CD4-positive, alpha-beta memory T cell (primary cell): ENCODE results near the gene SGSM2. TPM values are rescaled to one million over a fixed set of nuclear protein-coding genes. Genes with fewer than 3 reads are reported as not detected.

ENCODE experiments used
- CTCF ChIA-PET: fragments of 350-600 bp; sonication (Branson Sonifier 250); formaldehyde crosslinking; loops from one replicate; lab custom pipeline; 2021; ENCODE audit warnings: inconsistent platforms; ENCODE audit not compliant: partially characterized antibody; lab: Charles Lee
- POLR2A ChIA-PET: fragments of 350-600 bp; sonication (Branson Sonifier 250); formaldehyde crosslinking; loops from one replicate; lab custom pipeline; 2021; ENCODE audit not compliant: partially characterized antibody; lab: Charles Lee
- DNase-seq, 5 donors: peaks; one replicate each; pipeline versions ENCODE4 v3.0.0 to v3.0.0-alpha.2; 2020 to 2022; ENCODE audit warnings: mixed read lengths in 1 of 5
- H3K27ac ChIP-seq: one replicate; pipeline ENCODE4 v1.7.0; 2013; ENCODE audit warnings: low read depth, low read length
- H3K27me3 ChIP-seq: 2 replicates; pipeline ENCODE4 v1.7.0; 2013; ENCODE audit warnings: mild to moderate bottlenecking, low read length, moderate library complexity; ENCODE audit not compliant: insufficient read depth
- H3K36me3 ChIP-seq: 2 replicates; pipeline ENCODE4 v1.7.0; 2013; ENCODE audit warnings: mild to moderate bottlenecking, low read length, moderate library complexity; ENCODE audit not compliant: insufficient read depth
- H3K4me1 ChIP-seq: 2 replicates; pipeline ENCODE4 v1.7.0; 2013; ENCODE audit warnings: mild to moderate bottlenecking, low read length, moderate library complexity; ENCODE audit not compliant: insufficient read depth
- H3K4me3 ChIP-seq, 2 donors: one replicate each; pipeline ENCODE4 v1.7.0; 2013; ENCODE audit warnings: low read length in 2 of 2, mild to moderate bottlenecking in 1 of 2
- H3K9me3 ChIP-seq, 2 donors: one replicate each; pipeline ENCODE4 v1.7.0; 2013; ENCODE audit warnings: low read length in 2 of 2, control low read depth in 1 of 2; ENCODE audit not compliant: control insufficient read depth in 1 of 2
- H3K27ac Mint-ChIP-seq, 7 donors: one replicate each; pipeline ENCODE4 v1.8.0; 2020 to 2021; ENCODE audit warnings: mixed read lengths in 7 of 7, mild to moderate bottlenecking in 6 of 7, inconsistent platforms in 3 of 7, moderate library complexity in 3 of 7
- H3K27me3 Mint-ChIP-seq, 2 donors: one replicate each; pipeline ENCODE4 v1.8.0; 2020 to 2021; ENCODE audit warnings: mixed read lengths in 2 of 2
- H3K36me3 Mint-ChIP-seq, 2 donors: one replicate each; pipeline ENCODE4 v1.8.0; 2020 to 2021; ENCODE audit warnings: mixed read lengths in 2 of 2, inconsistent platforms in 1 of 2, mild to moderate bottlenecking in 1 of 2
- H3K4me1 Mint-ChIP-seq, 4 donors: one replicate each; pipeline ENCODE4 v1.8.0; 2020 to 2021; ENCODE audit warnings: mixed read lengths in 4 of 4, mild to moderate bottlenecking in 1 of 4
- H3K4me3 Mint-ChIP-seq, 8 donors: one replicate each; pipeline ENCODE4 v1.8.0; 2020 to 2021; ENCODE audit warnings: mixed read lengths in 8 of 8, mild to moderate bottlenecking in 7 of 8, moderate library complexity in 6 of 8, inconsistent platforms in 3 of 8
- H3K9me3 Mint-ChIP-seq, 8 donors: one replicate each; pipeline ENCODE4 v1.8.0; 2020 to 2021; ENCODE audit warnings: mixed read lengths in 8 of 8, mild to moderate bottlenecking in 5 of 8, inconsistent platforms in 3 of 8, moderate library complexity in 1 of 8
- intact Hi-C: fragments of 100-400 bp; cut with micrococcal nuclease; formaldehyde crosslinking; loops from one replicate; pipeline ENCODE4 v1.15.1; 2023
- polyA plus RNA-seq, 2 donors: library from polyadenylated mRNA; unstranded; fragments of 300-500 nt; fragmentation: Illumina TruSeq; gene quantifications; one replicate each; pipeline ENCODE4 v1.2.3, GENCODE V29; 2021
- total RNA-seq, 2 experiments: library from RNA; stranded (reverse); gene quantifications; one replicate each; pipeline ENCODE4 v1.2.3, GENCODE V29; 2021

The SGSM2 gene
- total and polyA plus RNA-seq, 4 experiments from 2014 or later, result 6.2 to 137 (median 74.2) TPM

- ChIA-PET CTCF (interaction anchor here (5.0 kb wide), 1 partner anchor 21 kb away, joined by 28 read pairs; no protein-coding TSS in a partner anchor), POLR2A (interaction anchor here (5.1 kb wide), 1 partner anchor 12 kb away, joined by 42 read pairs; no protein-coding TSS in a partner anchor)
- peak overlapping the region in 5 of 8 donors; percentile 13 to 82 (median 41) for H3K4me3 Mint-ChIP-seq
- Histone ChIP-seq H3K9me3 (no peaks in the 10 kb centered on the region), H3K27ac (peak overlapping the region; percentile 58), H3K4me1 (peaks cover 79% of the 10 kb centered on the region), H3K27me3 (no peaks in the 10 kb centered on the region), H3K36me3 (no peaks in the 10 kb centered on the region), H3K4me3 (no peak overlapping the region)
- peaks cover 0 to 16% of the 10 kb centered on the region in 2 donors for H3K36me3 Mint-ChIP-seq
- intact Hi-C loops, result no loop called here
- H3K4me1 Mint-ChIP-seq, result peaks cover 34 to 78% (median 59%) of the 10 kb centered on the region in 4 donors
- H3K27me3 Mint-ChIP-seq, result peaks cover 0 to 1% of the 10 kb centered on the region in 2 donors
- DNase-seq, result peak in 1 of 5 donors; percentile 38
- H3K27ac Mint-ChIP-seq, result peak overlapping the region in 6 of 7 donors; percentile 78 to 95 (median 92)
- peaks cover 0 to 5% (median 0%) of the 10 kb centered on the region in 8 donors for H3K9me3 Mint-ChIP-seq
These were observed 57.5 kb downstream of the SGSM2 start for GRCh38 chr17:2394775-2395201.

- peaks cover 34 to 81% (median 53%) of the 10 kb centered on the region in 4 donors for H3K4me1 Mint-ChIP-seq
- peak in 1 of 5 donors; percentile 35 for DNase-seq
- no peak overlapping the region for H3K27ac ChIP-seq
These were observed 58.2 kb downstream of the SGSM2 start for GRCh38 chr17:2395258-2396181.

GRCh38 chr17:2396192-2396567 lies 58.9 kb downstream of the SGSM2 start:
- H3K27me3 ChIP-seq, result no peaks in the 10 kb centered on the region
- Mint-ChIP-seq H3K27ac (peak overlapping the region; percentile 1 to 100 (median 86)), H3K27me3 (peaks cover 0 to 3% of the 10 kb centered on the region in 2 donors), H3K36me3 (peaks cover 0 to 22% of the 10 kb centered on the region in 2 donors), H3K9me3 (peaks cover 0 to 9% (median 0%) of the 10 kb centered on the region in 8 donors), H3K4me3 (peak overlapping the region in 7 of 8 donors; percentile 38 to 84 (median 72)), H3K4me1 (peaks cover 34 to 78% (median 48%) of the 10 kb centered on the region in 4 donors)
- no peaks in the 10 kb centered on the region for H3K36me3 ChIP-seq
- intact Hi-C loops, result no loop called here
- no peaks in the 10 kb centered on the region for H3K9me3 ChIP-seq
- H3K4me3 ChIP-seq, result no peak overlapping the region
- H3K4me1 ChIP-seq, result peaks cover 65% of the 10 kb centered on the region
- POLR2A ChIA-PET, result no interaction called here
- peak in 1 of 5 donors; percentile 7 for DNase-seq
- H3K27ac ChIP-seq, result peak overlapping the region; percentile 51
- CTCF ChIA-PET, result interaction anchor here (1.3 kb wide), 2 partner anchors 14 to 20 kb away, joined by 3 to 4 read pairs; no protein-coding TSS in a partner anchor

More at GRCh38 chr17:2395258-2396181, 58.2 kb downstream of the SGSM2 start:
- H3K9me3 Mint-ChIP-seq, result peaks cover 0 to 9% (median 0%) of the 10 kb centered on the region in 8 donors
- H3K4me3 Mint-ChIP-seq, result peak overlapping the region in 7 of 8 donors; percentile 38 to 84 (median 72)
- no peaks in the 10 kb centered on the region for H3K9me3 ChIP-seq
- no peak overlapping the region for H3K4me3 ChIP-seq
- ChIA-PET POLR2A (interaction anchor here (5.1 kb wide), 1 partner anchor 13 kb away, joined by 42 read pairs; no protein-coding TSS in a partner anchor), CTCF (interaction anchor here (1.3 kb wide), 1 partner anchor 13 kb away, joined by 4 read pairs; no protein-coding TSS in a partner anchor)
- intact Hi-C loops, result no loop called here
- H3K36me3 Mint-ChIP-seq, result peaks cover 0 to 20% of the 10 kb centered on the region in 2 donors
- peaks cover 72% of the 10 kb centered on the region for H3K4me1 ChIP-seq
- H3K36me3 ChIP-seq, result no peaks in the 10 kb centered on the region
- H3K27me3 Mint-ChIP-seq, result peaks cover 0 to 3% of the 10 kb centered on the region in 2 donors
- H3K27me3 ChIP-seq, result no peaks in the 10 kb centered on the region
- peak overlapping the region; percentile 1 to 100 (median 86) for H3K27ac Mint-ChIP-seq

GRCh38 chr17:2396568-2397246 lies 59.4 kb downstream of the SGSM2 start:
- Histone ChIP-seq H3K4me1 (peaks cover 60% of the 10 kb centered on the region), H3K27me3 (no peaks in the 10 kb centered on the region), H3K27ac (peak overlapping the region; percentile 51), H3K9me3 (no peaks in the 10 kb centered on the region), H3K36me3 (no peaks in the 10 kb centered on the region), H3K4me3 (no peak overlapping the region)
- Mint-ChIP-seq H3K4me1 (peaks cover 31 to 78% (median 45%) of the 10 kb centered on the region in 4 donors), H3K36me3 (peaks cover 0 to 25% of the 10 kb centered on the region in 2 donors), H3K4me3 (peak overlapping the region in 6 of 8 donors; percentile 65 to 100 (median 68)), H3K9me3 (peaks cover 0 to 9% (median 0%) of the 10 kb centered on the region in 8 donors), H3K27ac (peak overlapping the region; percentile 79 to 100 (median 86)), H3K27me3 (peaks cover 0 to 8% of the 10 kb centered on the region in 2 donors)
- intact Hi-C loops, result no loop called here
- peak in 3 of 5 donors; percentile 30 to 54 (median 37) for DNase-seq
- CTCF ChIA-PET, result interaction anchor here (1.3 kb wide), 2 partner anchors 14 to 20 kb away, joined by 3 to 4 read pairs; no protein-coding TSS in a partner anchor
- POLR2A ChIA-PET, result no interaction called here

- H3K27ac Mint-ChIP-seq, result peak overlapping the region; percentile 78 to 100 (median 86)
- CTCF ChIA-PET, result interaction anchor here (0.6 to 1.3 kb wide), 4 partner anchors 10 to 19 kb away, joined by 3 read pairs; no protein-coding TSS in a partner anchor
- H3K4me1 Mint-ChIP-seq, result peaks cover 24 to 75% (median 43%) of the 10 kb centered on the region in 4 donors
- POLR2A ChIA-PET, result interaction anchor here (7.2 kb wide), 1 partner anchor 15 kb away, joined by 48 read pairs; no protein-coding TSS in a partner anchor
- H3K36me3 ChIP-seq, result no peaks in the 10 kb centered on the region
- H3K27me3 ChIP-seq, result no peaks in the 10 kb centered on the region
- peaks cover 57% of the 10 kb centered on the region for H3K4me1 ChIP-seq
- H3K36me3 Mint-ChIP-seq, result peaks cover 0 to 20% of the 10 kb centered on the region in 2 donors
- DNase-seq, result no peak
- H3K27me3 Mint-ChIP-seq, result peaks cover 0 to 8% of the 10 kb centered on the region in 2 donors
- H3K4me3 Mint-ChIP-seq, result peak overlapping the region; percentile 20 to 100 (median 68)
- intact Hi-C loops, result no loop called here
- H3K27ac ChIP-seq, result peak overlapping the region; percentile 51
- H3K4me3 ChIP-seq, result no peak overlapping the region
- H3K9me3 Mint-ChIP-seq, result peaks cover 0 to 9% (median 0%) of the 10 kb centered on the region in 8 donors
- no peaks in the 10 kb centered on the region for H3K9me3 ChIP-seq
These were observed 60.2 kb downstream of the SGSM2 start for GRCh38 chr17:2397247-2398171.

- no peaks in the 10 kb centered on the region for H3K9me3 ChIP-seq
- intact Hi-C loops, result no loop called here
- H3K4me1 Mint-ChIP-seq, result peaks cover 24 to 80% (median 46%) of the 10 kb centered on the region in 4 donors
- H3K4me1 ChIP-seq, result peaks cover 62% of the 10 kb centered on the region
- no peaks in the 10 kb centered on the region for H3K36me3 ChIP-seq
- H3K27ac ChIP-seq, result peak overlapping the region; percentile 3
- ChIA-PET POLR2A (interaction anchor here (7.2 kb wide), 1 partner anchor 16 kb away, joined by 48 read pairs; no protein-coding TSS in a partner anchor), CTCF (interaction anchor here (0.6 to 1.0 kb wide), 3 partner anchors 10 to 17 kb away, joined by 3 read pairs; no protein-coding TSS in a partner anchor)
- no peak for DNase-seq
- H3K4me3 Mint-ChIP-seq, result peak overlapping the region; percentile 28 to 100 (median 64)
- peaks cover 0 to 19% of the 10 kb centered on the region in 2 donors for H3K36me3 Mint-ChIP-seq
- peak overlapping the region; percentile 47 to 100 (median 92) for H3K27ac Mint-ChIP-seq
- no peaks in the 10 kb centered on the region for H3K27me3 ChIP-seq
- H3K27me3 Mint-ChIP-seq, result peaks cover 0 to 8% of the 10 kb centered on the region in 2 donors
- no peak overlapping the region for H3K4me3 ChIP-seq
- H3K9me3 Mint-ChIP-seq, result peaks cover 0 to 9% (median 0%) of the 10 kb centered on the region in 8 donors
These were observed 60.9 kb downstream of the SGSM2 start for GRCh38 chr17:2398182-2398581.
